Prostate gland (tissue), 2 donors: Measurements from ENCODE around the gene PBX3.

Experiments used
- POLR2A ChIP-seq: fragments of 450-650 bp; IDR thresholded peaks from one replicate; pipeline ENCODE4 v1.6.1; 2016; ENCODE audit warnings: antibody characterized with exemption, mild to moderate bottlenecking
- POLR2AphosphoS5 ChIP-seq: sonication (generic); formaldehyde crosslinking; IDR thresholded peaks from one replicate; pipeline ENCODE4 v1.6.1; 2017; ENCODE audit warnings: antibody characterized with exemption
- TF ChIP-seq, protein P1 (sequence below), 4 experiments: fragments of 200-600 bp in 2 of 4; fragments of 450-650 bp in 2 of 4; sonication (generic) in 2 of 4; IDR thresholded peaks; 1 replicate in 3 of 4; 2 replicates in 1 of 4; pipeline ENCODE4 v1.5.1; 2016 to 2019; ENCODE audit warnings: antibody characterized with exemption in 4 of 4, mild to moderate bottlenecking in 2 of 4, moderate library complexity in 2 of 4

DNA sequence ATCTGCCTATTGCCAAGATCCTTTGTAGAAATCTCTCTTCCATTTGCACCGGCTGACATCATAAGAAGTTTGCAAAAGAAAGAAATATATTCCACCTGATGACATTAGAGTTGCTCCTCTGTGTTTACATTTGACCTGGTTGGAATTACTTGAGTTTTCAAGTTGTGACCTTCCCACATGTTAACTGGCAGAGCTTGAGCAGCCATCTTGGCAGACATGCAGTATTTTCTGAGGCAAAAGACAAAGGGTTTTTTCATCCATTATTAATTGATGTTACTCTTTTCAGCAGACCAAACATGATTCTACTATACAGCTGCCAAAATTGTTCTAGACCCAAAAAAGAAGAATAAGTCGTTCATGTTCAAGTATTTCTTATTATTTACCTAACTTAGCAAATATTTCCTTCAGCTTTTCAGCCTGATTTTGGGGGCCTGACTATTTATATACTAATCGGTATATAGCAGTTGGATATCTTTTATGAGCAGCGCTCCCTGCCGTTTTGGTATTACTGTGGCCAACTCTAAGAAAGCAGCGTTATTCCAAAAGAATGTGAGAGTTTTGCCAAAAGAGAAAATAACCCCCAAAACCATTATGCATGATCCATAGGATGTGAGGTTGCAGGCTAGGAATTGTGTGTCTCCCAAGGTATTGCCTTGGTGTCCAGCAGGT is 212.9 kb downstream of the PBX3 start:
- TF ChIP-seq, protein P1, sequence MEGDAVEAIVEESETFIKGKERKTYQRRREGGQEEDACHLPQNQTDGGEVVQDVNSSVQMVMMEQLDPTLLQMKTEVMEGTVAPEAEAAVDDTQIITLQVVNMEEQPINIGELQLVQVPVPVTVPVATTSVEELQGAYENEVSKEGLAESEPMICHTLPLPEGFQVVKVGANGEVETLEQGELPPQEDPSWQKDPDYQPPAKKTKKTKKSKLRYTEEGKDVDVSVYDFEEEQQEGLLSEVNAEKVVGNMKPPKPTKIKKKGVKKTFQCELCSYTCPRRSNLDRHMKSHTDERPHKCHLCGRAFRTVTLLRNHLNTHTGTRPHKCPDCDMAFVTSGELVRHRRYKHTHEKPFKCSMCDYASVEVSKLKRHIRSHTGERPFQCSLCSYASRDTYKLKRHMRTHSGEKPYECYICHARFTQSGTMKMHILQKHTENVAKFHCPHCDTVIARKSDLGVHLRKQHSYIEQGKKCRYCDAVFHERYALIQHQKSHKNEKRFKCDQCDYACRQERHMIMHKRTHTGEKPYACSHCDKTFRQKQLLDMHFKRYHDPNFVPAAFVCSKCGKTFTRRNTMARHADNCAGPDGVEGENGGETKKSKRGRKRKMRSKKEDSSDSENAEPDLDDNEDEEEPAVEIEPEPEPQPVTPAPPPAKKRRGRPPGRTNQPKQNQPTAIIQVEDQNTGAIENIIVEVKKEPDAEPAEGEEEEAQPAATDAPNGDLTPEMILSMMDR (IDR thresholded peaks at IDR 0.05) = no peak
- TF ChIP-seq POLR2A (no peak), POLR2AphosphoS5 (no peak)
